SK-N-SH (cell line): Measurements from ENCODE around the gene PLXND1. TPM values are rescaled to one million over a fixed set of nuclear protein-coding genes. Genes with fewer than 3 reads are reported as not detected.
A peak's percentile ranks its signal among the peaks of the same experiment; 100 is the strongest.

Source experiments
- CTCF ChIA-PET: fragments of 300-600, 350-600 bp; formaldehyde crosslinking; extraction: SDS; loops from one replicate; lab custom pipeline; 2021; lab: Yijun Ruan, JAX
- POLR2A ChIA-PET: fragments of 350-600 bp; sonication (Branson Sonifier 250); formaldehyde crosslinking; extraction: SDS; loops from one replicate; lab custom pipeline; 2020; ENCODE audit warnings: antibody characterized with exemption, inconsistent platforms; lab: Yijun Ruan, JAX
- DNase-seq: peaks from one replicate; pipeline ENCODE4 v3.0.0; 2012
- H2AFZ ChIP-seq: fragments of 200-600 bp; sonication (generic); 2 replicates; pipeline ENCODE4 v1.8.1; 2016; ENCODE audit warnings: antibody characterized with exemption, mild to moderate bottlenecking, low read depth
- H3F3A ChIP-seq: fragments of 200-600 bp; sonication (generic); replicated peaks from 2 replicates; pipeline ENCODE3; 2016; ENCODE audit warnings: antibody characterized with exemption, mild to moderate bottlenecking; ENCODE audit not compliant: insufficient read depth
- H3K27ac ChIP-seq, 2 experiments: fragments of 200-500 bp in 1 of 2; fragments of 200-600 bp in 1 of 2; sonication (Bioruptor generic) in 1 of 2; sonication (generic), shearing (Covaris generic) in 1 of 2; 2 replicates each; pipeline versions ENCODE4 v1.5.1 to v1.6.1; 2014 to 2016; ENCODE audit warnings: low read depth in 2 of 2, inconsistent platforms in 1 of 2, low read length in 1 of 2, mild to moderate bottlenecking in 1 of 2, mixed read lengths in 1 of 2
- H3K27me3 ChIP-seq: fragments of 200-600 bp; sonication (generic), shearing (Covaris generic); 2 replicates; pipeline ENCODE4 v1.6.1; 2016; ENCODE audit warnings: mixed run types; ENCODE audit not compliant: insufficient read depth
- H3K36me3 ChIP-seq, 2 experiments: fragments of 200-500 bp in 1 of 2; fragments of 200-600 bp in 1 of 2; sonication (Bioruptor generic) in 1 of 2; sonication (generic) in 1 of 2; replicated peaks in 1 of 2; 2 replicates each; pipeline versions ENCODE3 to v1.5.1; 2014 to 2016; ENCODE audit warnings: low read length in 1 of 2, mild to moderate bottlenecking in 1 of 2; ENCODE audit not compliant: insufficient read depth in 2 of 2, control insufficient read depth in 1 of 2
- H3K4me1 ChIP-seq, 2 experiments: fragments of 200-500 bp in 1 of 2; fragments of 200-600 bp in 1 of 2; sonication (Bioruptor generic) in 1 of 2; sonication (generic), shearing (Covaris generic) in 1 of 2; 2 replicates each; pipeline versions ENCODE4 v1.5.1 to v1.6.1; 2014 to 2016; ENCODE audit warnings: low read depth in 1 of 2, low read length in 1 of 2, mixed run types in 1 of 2; ENCODE audit not compliant: insufficient read depth in 2 of 2, control insufficient read depth in 1 of 2
- H3K4me2 ChIP-seq: fragments of 200-600 bp; sonication (generic), shearing (Covaris generic); 2 replicates; pipeline ENCODE4 v1.6.1; 2017; ENCODE audit warnings: mixed run types
- H3K4me3 ChIP-seq, 2 experiments: fragments of 200-500 bp in 1 of 2; fragments of 200-600 bp in 1 of 2; sonication (Bioruptor generic) in 1 of 2; sonication (generic), shearing (Covaris generic) in 1 of 2; 2 replicates each; pipeline versions ENCODE4 v1.5.1 to v1.8.1; 2014 to 2016; ENCODE audit warnings: low read depth in 2 of 2, inconsistent platforms in 1 of 2, low read length in 1 of 2, mild to moderate bottlenecking in 1 of 2, mixed read lengths in 1 of 2, moderate library complexity in 1 of 2
- H3K79me2 ChIP-seq: fragments of 200-600 bp; sonication (generic); 2 replicates; pipeline ENCODE4 v1.8.1; 2017; ENCODE audit warnings: mild to moderate bottlenecking; ENCODE audit not compliant: insufficient read depth
- H3K9ac ChIP-seq: fragments of 200-600 bp; sonication (generic); 2 replicates; pipeline ENCODE4 v1.6.1; 2017; ENCODE audit warnings: mixed run types
- H3K9me2 ChIP-seq: fragments of 200-600 bp; sonication (generic); 2 replicates; pipeline ENCODE4 v1.6.1; 2017; ENCODE audit warnings: mixed run types
- H3K9me3 ChIP-seq: fragments of 200-600 bp; sonication (generic); 2 replicates; pipeline ENCODE4 v1.6.1; 2017; ENCODE audit warnings: mixed run types, mild to moderate bottlenecking, moderate library complexity
- H4K20me1 ChIP-seq: fragments of 200-600 bp; sonication (generic); 2 replicates; pipeline ENCODE4 v1.6.1; 2017; ENCODE audit warnings: mild to moderate bottlenecking, mixed run types; ENCODE audit not compliant: insufficient read depth
- CHD2 ChIP-seq: fragments of 150-350 bp; IDR thresholded peaks from 2 replicates; pipeline ENCODE4 v1.6.1; 2018; ENCODE audit warnings: low read length; ENCODE audit not compliant: partially characterized antibody
- ELF1 ChIP-seq: IDR thresholded peaks from 2 replicates; pipeline ENCODE4 v1.4.0; 2012
- EP300 ChIP-seq, 2 experiments: IDR thresholded peaks; 2 replicates each; pipeline versions ENCODE4 v1.4.0 to v1.6.1; 2012; ENCODE audit warnings: borderline replicate concordance in 1 of 2, low read depth in 1 of 2, low read length in 1 of 2
- FOSL2 ChIP-seq: IDR thresholded peaks from 2 replicates; pipeline ENCODE4 v1.4.0; 2012; ENCODE audit warnings: low read depth, mild to moderate bottlenecking, moderate library complexity, borderline replicate concordance
- FOXM1 ChIP-seq: IDR thresholded peaks from 2 replicates; pipeline ENCODE4 v1.4.0; 2012; ENCODE audit warnings: low read depth, mild to moderate bottlenecking
- GABPA ChIP-seq: IDR thresholded peaks from 2 replicates; pipeline ENCODE4 v1.4.0; 2012; ENCODE audit warnings: low read depth, mild to moderate bottlenecking
- JUND ChIP-seq: IDR thresholded peaks from 2 replicates; pipeline ENCODE4 v1.4.0; 2012
- MEF2A ChIP-seq: IDR thresholded peaks from 2 replicates; pipeline ENCODE4 v1.4.0; 2012; ENCODE audit warnings: low read depth, borderline replicate concordance
- MXI1 ChIP-seq: IDR thresholded peaks from 2 replicates; pipeline ENCODE4 v1.6.1; 2012; ENCODE audit warnings: mild to moderate bottlenecking, low read depth, low read length, improper control_type of control experiment
- NFIC ChIP-seq: IDR thresholded peaks from 2 replicates; pipeline ENCODE4 v1.4.0; 2012; ENCODE audit warnings: borderline replicate concordance
- NRF1 ChIP-seq: IDR thresholded peaks from 2 replicates; pipeline ENCODE4 v1.6.1; 2012; ENCODE audit warnings: low read depth, mild to moderate bottlenecking, low read length
- RAD21 ChIP-seq: IDR thresholded peaks from 2 replicates; pipeline ENCODE4 v1.6.1; 2012; ENCODE audit warnings: mild to moderate bottlenecking, low read length
- RCOR1 ChIP-seq: fragments of 150-350 bp; IDR thresholded peaks from 2 replicates; pipeline ENCODE4 v1.6.1; 2017; ENCODE audit warnings: antibody characterized with exemption, low read length
- REST ChIP-seq: IDR thresholded peaks from 2 replicates; pipeline ENCODE4 v1.6.1; 2012; ENCODE audit warnings: mild to moderate bottlenecking, low read depth, low read length, moderate library complexity
- RFX5 ChIP-seq: IDR thresholded peaks from 2 replicates; pipeline ENCODE4 v1.6.1; 2012; ENCODE audit warnings: mild to moderate bottlenecking, improper control_type of control experiment, low read length
- SIN3A ChIP-seq: IDR thresholded peaks from 2 replicates; pipeline ENCODE4 v1.6.1; 2012; ENCODE audit warnings: low read depth, mild to moderate bottlenecking, low read length, moderate library complexity, borderline replicate concordance
- TAF1 ChIP-seq: IDR thresholded peaks from 2 replicates; pipeline ENCODE4 v1.6.1; 2012; ENCODE audit warnings: low read depth, mild to moderate bottlenecking, low read length, moderate library complexity, borderline replicate concordance
- TEAD4 ChIP-seq: IDR thresholded peaks from 2 replicates; pipeline ENCODE4 v1.4.0; 2012; ENCODE audit warnings: mild to moderate bottlenecking, borderline replicate concordance; ENCODE audit not compliant: insufficient read depth
- YY1 ChIP-seq: IDR thresholded peaks from 2 replicates; pipeline ENCODE4 v1.4.0; 2012; ENCODE audit warnings: low read depth, mild to moderate bottlenecking
- WGBS: methylation state at CpG from one replicate; pipeline ENCODE4 v1.1.6; 2017; ENCODE audit warnings: low lambda C conversion rate; 5-methylcytosine and 5-hydroxymethylcytosine counted together
- polyA plus RNA-seq, 3 experiments: library from polyadenylated mRNA; depleted of rRNA; stranded (reverse); fragments of >200 nt; gene quantifications; 2 replicates each; pipeline ENCODE4 v1.2.3, GENCODE V29; 2012
- TF ChIP-seq, protein P1 (sequence below): IDR thresholded peaks from 2 replicates; pipeline ENCODE4; 2012
- TF ChIP-seq, protein P2 (sequence below): IDR thresholded peaks from 2 replicates; pipeline ENCODE4 v1.4.0; 2012; ENCODE audit warnings: low read depth, borderline replicate concordance
- TF ChIP-seq, protein P3 (sequence below): fragments of 200-600 bp; sonication (generic); IDR thresholded peaks from 2 replicates; pipeline ENCODE4 v1.6.1; 2017; ENCODE audit warnings: antibody characterized with exemption, mild to moderate bottlenecking, moderate library complexity

Gene PLXND1
- polyA plus RNA-seq, 1 of the 3 experiments (the other 2 are of a cell fraction): 53.5 TPM

- 0 out of 2 replicates have a peak, but pooled peaks have one; percentile 33 for TF ChIP-seq REST
- no peak for TF ChIP-seq RFX5
- no peak for TF ChIP-seq YY1
- TF ChIP-seq CHD2: peak; percentile 87
- TF ChIP-seq RAD21: 0 out of 2 replicates have a peak, but pooled peaks have one; percentile 1
- TF ChIP-seq NRF1: no peak
- 0 out of 2 replicates have a peak, but pooled peaks have one; percentile 37 for TF ChIP-seq TEAD4
- TF ChIP-seq NFIC: peak; percentile 35; the same call in 1 of the 2 replicates
- TF ChIP-seq JUND: no peak; the same call in 1 of the 2 replicates
These were observed 47.5 kb downstream of the PLXND1 start (continued) for GRCh38 chr3:129558772-129559564.

DNA sequence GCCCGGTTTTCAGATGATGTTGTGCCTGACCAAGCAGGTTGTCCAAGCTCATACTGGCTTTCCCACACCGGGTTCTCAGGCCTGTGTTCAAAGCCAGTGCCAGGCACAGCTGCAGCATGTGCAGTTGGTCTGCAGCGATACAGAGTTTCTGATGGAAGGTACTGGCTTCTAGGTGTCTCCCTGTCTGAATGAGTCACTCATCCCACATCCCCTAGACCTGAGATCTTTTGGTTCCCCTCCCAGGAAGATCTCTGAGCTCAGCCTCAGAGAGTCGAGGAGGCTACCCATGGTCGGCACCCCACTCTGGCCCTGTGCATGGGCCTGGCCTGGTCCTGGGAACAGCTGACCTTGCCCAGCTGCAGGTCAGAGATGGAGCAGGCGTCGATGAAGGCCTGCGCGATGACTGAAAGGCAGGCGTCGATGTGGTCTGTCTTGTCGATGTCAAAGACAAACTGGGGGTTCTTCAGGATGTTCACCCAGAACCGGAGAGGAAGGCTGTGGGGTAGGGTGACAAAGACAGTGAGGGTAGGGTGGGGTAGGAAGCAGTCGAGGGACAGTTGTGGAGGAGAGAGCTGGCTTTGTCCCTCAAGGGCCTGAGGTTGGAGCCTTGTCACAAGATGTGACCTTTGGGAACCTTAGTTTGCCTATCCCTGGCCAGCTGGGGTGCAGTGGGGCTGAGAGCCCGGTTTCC lies 48.2 kb downstream of the PLXND1 start:
- no peaks in the 10 kb centered on the region for H3K36me3 ChIP-seq
- TF ChIP-seq SIN3A (no peak), EP300 (IDR thresholded peaks at IDR 0.05; ENCODE audit: borderline replicate concordance in 1 of 2, low read depth in 1 of 2, low read length in 1 of 2) (no peak), RCOR1 (no peak), FOXM1 (no peak), YY1 (no peak), TAF1 (no peak), ELF1 (no peak), JUND (no peak), GABPA (no peak), MEF2A (no peak), MXI1 (no peak), FOSL2 (no peak), CHD2 (no peak), RFX5 (no peak)
- TF ChIP-seq, protein P1, sequence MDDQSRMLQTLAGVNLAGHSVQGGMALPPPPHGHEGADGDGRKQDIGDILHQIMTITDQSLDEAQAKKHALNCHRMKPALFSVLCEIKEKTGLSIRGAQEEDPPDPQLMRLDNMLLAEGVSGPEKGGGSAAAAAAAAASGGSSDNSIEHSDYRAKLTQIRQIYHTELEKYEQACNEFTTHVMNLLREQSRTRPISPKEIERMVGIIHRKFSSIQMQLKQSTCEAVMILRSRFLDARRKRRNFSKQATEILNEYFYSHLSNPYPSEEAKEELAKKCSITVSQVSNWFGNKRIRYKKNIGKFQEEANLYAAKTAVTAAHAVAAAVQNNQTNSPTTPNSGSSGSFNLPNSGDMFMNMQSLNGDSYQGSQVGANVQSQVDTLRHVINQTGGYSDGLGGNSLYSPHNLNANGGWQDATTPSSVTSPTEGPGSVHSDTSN: no peak
- TF ChIP-seq, protein P2, sequence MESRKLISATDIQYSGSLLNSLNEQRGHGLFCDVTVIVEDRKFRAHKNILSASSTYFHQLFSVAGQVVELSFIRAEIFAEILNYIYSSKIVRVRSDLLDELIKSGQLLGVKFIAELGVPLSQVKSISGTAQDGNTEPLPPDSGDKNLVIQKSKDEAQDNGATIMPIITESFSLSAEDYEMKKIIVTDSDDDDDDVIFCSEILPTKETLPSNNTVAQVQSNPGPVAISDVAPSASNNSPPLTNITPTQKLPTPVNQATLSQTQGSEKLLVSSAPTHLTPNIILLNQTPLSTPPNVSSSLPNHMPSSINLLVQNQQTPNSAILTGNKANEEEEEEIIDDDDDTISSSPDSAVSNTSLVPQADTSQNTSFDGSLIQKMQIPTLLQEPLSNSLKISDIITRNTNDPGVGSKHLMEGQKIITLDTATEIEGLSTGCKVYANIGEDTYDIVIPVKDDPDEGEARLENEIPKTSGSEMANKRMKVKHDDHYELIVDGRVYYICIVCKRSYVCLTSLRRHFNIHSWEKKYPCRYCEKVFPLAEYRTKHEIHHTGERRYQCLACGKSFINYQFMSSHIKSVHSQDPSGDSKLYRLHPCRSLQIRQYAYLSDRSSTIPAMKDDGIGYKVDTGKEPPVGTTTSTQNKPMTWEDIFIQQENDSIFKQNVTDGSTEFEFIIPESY: no peak
- TF ChIP-seq, protein P3, sequence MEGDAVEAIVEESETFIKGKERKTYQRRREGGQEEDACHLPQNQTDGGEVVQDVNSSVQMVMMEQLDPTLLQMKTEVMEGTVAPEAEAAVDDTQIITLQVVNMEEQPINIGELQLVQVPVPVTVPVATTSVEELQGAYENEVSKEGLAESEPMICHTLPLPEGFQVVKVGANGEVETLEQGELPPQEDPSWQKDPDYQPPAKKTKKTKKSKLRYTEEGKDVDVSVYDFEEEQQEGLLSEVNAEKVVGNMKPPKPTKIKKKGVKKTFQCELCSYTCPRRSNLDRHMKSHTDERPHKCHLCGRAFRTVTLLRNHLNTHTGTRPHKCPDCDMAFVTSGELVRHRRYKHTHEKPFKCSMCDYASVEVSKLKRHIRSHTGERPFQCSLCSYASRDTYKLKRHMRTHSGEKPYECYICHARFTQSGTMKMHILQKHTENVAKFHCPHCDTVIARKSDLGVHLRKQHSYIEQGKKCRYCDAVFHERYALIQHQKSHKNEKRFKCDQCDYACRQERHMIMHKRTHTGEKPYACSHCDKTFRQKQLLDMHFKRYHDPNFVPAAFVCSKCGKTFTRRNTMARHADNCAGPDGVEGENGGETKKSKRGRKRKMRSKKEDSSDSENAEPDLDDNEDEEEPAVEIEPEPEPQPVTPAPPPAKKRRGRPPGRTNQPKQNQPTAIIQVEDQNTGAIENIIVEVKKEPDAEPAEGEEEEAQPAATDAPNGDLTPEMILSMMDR: no peak

More for the DNA sequence above, 48.2 kb downstream of the PLXND1 start:
- WGBS: 84% methylated on average over 14 of the region's 15 CpGs
- H4K20me1 ChIP-seq: no peaks in the 10 kb centered on the region
- H3K79me2 ChIP-seq: no peaks in the 10 kb centered on the region
- H3K4me3 ChIP-seq: no peak overlapping the region
- H3K9me3 ChIP-seq: no peaks in the 10 kb centered on the region
- no peak overlapping the region for H2AFZ ChIP-seq
- H3K9me2 ChIP-seq: no peaks in the 10 kb centered on the region
- H3K4me2 ChIP-seq: peak overlapping the region; percentile 78
- POLR2A ChIA-PET: interaction anchor here (0.9 kb wide), 1 partner anchor 116 kb away, joined by 4 read pairs; no protein-coding TSS in a partner anchor
- H3K27ac ChIP-seq: peak overlapping the region; percentile 78 to 85; a peak in 3 of 4 replicates
- no peaks in the 10 kb centered on the region for H3K27me3 ChIP-seq
- no peak overlapping the region for H3K9ac ChIP-seq
- no peak for DNase-seq
- H3K4me1 ChIP-seq: peaks cover 36 to 64% of the 10 kb centered on the region in 2 experiments
- H3F3A ChIP-seq: peaks cover 13% of the 10 kb centered on the region
- CTCF ChIA-PET: interaction anchor here (1.1 to 5.4 kb wide), 5 partner anchors 8 to 68 kb away, joined by 3 to 18 read pairs (median 4); no protein-coding TSS in a partner anchor
